HPDE6-E6E7 (cell line): ENCODE measurements around the gene CDK6.

Experiments used
- DNase-seq: peaks from one replicate; pipeline ENCODE4 v3.0.0; 2011; ENCODE audit warnings: missing footprints; ENCODE audit errors: extremely low spot score

The CDK6 gene

DNA sequence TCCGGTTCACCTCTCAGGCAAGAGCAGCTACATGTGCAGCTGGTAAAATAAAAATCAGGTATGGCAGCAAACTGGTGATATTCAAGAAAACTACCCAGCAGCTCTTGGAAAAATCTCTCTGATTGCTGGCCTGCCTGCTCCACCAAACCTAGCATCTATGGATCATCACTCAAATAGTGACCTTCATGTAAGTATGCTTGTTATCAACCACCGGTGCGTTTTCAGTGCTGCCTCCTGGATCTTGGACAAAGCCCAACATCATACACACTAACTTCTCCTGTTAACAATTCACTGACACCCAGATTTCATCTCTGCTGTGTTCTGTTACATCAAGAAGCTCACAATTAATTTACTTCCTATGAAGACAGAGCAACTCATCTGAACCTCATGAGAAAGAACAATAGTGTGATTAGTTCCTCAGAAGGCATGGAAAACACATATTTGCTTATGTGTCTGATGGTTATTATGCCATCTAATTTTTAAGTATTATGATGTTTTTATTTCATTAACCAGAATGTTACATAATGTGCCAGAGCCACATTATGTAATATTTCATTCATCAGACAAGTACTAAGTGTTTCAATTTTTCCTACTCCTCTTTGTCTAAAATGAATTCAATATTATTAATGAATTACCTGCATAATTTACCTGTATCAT is 8.8 kb downstream of the CDK6 start:
- no peak for DNase-seq

DNA sequence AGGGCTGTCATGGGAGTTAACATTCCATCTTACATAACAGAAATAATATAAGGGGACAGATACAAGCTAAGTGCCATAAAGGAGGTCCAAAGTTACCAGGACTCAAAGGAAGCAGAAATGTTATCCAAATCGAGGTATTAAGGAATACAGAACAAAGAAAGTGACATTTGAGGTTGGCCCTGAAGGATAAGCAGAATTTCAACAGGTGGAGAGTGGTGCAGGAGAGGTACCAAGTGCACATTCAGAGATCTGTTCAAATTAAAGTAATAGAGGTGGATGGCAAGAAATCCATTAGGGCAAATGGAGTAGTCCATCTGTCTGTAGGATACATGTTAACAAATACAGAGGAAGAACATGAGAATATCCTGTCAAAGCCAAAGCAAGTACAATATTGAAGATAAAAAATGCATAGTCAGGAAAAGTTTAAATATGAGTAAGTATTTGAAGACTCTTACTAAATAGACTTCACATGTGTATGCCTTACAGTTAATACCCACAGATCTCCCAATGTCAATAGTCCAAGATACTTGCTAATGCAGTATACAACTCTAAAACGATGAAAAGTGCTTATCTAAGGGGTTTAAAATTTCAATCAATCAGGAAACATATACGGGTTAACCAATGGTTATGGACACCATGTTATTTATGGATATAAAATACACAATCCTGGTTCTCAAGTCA is 10.0 kb downstream of the CDK6 start:
- no peak for DNase-seq

DNA sequence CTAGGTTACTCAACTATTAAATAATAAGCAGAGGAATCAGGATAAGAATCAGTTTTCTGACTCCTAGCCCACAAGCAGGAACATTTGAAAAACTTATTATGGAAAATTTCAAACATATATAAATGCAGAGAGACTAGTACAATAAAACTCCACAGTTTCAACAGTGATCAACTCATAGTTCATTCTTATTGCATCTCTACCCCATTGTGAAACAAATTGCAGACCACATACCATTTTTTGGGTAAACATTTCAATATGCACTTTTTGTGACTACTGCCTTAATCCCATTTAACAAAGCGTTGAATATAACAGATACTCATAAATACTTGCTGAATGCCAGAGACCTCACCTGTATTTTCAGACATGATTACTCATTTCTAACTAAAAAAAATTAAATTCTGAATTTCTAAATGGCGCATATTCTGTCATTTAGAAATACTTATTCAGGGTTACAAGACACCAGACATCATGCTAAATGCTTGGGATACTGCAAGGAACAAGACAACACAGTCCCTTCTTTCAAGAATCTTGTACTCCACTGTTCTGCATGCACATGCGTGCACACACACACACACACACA is 11.4 kb downstream of the CDK6 start:
- no peak for DNase-seq

DNA sequence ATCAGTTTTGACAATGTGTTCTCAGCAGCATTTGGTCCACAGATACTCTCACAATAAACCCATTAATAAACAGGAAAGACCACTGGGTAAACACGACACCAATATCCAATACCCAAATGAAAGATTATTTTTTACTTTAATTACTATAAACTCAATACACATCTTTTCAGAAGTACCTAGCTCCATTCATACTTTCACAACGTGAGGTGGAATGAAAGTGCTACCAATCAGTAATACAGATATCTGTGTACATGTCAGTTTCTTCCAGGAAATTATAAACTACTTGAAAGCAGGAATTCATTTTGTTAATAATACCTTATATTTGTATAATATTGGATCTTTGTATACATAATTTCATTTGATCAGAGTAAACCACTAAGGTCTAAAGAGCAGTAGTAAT is 11.9 kb downstream of the CDK6 start:
- DNase-seq = no peak

DNA sequence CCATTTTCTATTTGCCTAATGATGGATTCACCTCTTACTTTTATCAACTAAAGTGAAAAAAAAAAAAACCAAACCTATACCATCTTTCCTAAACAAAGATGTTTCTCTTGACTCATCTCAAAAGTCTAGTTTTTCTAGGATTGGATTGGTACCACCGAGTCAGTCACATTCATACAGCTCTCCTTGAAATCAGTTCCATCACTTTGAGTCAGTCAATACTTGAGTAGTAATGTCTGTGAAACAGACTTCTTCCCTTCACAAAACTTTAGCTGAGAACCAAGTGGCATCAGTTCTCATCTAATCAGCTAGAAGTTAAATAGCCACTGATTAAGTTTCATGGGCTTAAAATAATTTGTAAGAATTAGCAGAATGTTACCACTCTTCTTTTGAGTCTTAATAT is 13.3 kb downstream of the CDK6 start:
- no peak for DNase-seq

DNA sequence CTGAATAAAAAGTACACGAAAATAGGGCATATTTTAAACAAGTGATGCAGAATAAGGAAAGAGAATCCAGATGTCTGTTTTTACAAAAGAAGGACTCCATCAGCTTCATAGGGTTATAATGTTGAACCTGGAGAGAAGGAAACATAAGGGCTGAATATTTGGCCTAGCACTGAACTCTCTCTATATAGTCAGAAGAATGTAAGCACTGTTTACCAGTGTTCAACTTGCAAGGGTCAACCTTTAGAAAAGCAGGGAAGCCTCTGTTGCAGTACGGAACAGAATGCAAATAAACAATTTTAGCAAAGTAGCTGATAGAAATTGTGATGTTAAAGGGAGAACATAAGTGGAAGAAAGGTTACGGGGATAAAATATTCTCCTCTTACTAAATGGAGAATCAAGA is 16.2 kb downstream of the CDK6 start:
- DNase-seq = no peak

DNA sequence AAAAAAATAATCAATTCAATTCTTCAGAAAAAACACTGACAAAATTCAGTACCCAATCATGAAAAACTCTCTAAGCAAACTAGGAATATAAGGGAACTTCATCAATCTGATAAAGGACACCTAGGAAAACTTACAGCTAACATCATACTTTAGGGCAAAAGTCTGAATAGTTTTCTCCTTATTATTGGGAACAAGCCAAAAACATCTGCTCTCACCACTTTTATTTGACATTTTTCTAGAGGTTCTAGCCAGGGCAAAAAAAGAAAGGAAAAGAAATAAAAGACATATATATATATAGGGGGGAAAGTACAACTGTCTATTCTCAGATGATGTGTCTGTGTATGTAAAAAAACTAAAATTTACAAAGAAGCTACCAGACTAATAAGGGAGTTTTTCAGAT is 19.0 kb downstream of the CDK6 start:
- DNase-seq = no peak

DNA sequence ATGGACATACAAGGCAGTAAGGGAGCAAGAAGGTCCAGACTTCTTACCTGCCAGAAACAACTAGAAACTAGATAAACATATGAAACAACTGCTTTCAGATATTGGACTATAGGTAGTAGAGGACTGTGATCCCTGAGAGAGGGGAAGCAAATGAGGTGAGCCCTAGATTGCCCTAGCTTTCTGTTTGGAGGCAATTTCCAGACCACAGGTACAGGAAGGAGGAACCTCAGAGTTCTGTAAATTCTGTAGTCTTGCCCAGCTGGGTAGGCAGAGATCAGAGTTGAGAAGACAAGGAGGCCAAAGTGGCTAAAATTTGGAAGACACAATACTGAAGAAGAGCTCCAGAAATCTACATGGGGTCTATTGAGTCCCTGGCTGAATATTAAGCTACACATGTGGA is 21.0 kb downstream of the CDK6 start:
- no peak for DNase-seq

DNA sequence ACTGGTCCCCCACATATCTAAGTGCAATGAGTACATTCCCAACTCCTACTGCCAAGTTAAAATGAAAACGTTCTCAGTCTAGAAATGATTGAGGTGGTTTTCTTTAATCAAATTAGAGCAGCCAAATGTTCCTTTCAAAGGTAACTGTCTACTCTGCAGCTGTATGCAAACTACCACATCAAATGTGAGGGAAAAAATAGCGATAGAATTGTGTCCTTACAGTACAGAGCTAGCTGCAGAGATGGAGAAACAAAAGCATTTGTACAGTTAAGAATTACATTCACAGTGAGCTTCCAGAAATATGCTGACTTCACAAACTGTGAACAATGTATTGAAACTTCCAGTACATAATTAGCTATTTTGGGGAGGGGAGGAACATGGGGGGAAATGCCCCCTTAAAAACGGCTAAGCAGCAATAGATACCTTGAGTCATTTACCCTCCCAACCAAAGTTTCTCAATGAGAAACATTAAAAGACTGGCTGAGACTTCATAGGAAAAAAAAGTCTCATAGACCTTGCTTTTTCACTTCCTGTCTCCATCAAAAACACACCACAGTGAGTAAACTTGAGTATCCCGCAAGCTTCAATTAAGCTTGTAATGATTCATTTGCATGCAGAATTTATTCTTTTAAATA is 22.9 kb downstream of the CDK6 start:
- DNase-seq = no peak

DNA sequence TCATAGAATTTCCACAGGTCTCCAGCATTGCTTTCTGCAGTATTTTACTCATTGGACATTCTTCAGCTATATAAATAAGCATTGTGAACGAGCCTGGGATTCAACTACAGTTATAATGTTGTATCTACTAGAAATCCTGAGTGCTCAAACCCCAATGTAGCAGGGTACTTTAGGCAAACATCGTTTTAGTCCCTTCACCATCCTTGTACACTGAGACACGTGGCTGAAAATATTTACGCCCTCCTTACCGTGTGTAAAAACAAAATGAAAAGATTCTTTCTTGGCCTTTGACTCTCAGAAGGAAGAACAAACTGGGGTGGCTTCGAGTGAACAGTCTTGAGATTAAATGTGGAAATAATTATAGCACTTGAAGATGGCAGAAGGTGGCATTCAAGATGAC is 25.2 kb downstream of the CDK6 start:
- no peak for DNase-seq

DNA sequence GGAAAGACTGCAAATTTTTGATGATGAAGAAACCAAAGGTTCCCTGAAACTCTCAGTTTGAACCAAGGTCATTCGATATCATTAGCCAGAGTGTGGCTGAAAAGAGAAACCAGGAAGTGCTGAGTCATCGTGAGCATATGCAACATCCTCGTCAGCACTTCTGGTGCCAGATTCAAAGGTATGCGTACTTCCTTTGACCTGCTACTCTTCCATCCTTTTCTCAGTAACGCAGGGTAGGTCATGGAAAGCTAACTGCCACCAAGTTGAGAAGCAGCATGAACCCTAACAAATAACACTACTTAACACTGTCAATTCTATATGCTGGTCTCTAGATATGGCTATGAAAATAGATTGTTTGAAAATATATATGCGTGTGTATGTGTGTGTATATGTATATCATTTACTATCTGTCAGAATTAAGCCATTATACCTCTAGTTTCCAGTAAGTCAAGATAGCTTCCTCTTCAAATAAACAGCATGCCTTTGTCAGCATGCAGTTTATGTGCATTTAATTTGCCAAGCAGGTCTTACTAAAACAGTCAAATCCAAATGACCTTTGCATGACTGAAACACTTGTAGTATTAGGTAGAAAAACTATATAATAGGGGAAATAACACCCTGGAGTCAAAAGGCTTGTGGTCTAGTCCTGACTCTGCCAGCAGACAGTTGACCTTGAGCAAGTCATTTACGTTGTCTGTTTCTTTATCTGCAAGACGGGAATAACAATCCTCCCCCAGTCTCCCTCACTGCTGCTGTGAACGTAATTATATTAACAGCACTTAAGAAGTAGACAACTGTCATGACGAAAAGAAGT is 26.4 kb downstream of the CDK6 start:
- peak; percentile 70 for DNase-seq

DNA sequence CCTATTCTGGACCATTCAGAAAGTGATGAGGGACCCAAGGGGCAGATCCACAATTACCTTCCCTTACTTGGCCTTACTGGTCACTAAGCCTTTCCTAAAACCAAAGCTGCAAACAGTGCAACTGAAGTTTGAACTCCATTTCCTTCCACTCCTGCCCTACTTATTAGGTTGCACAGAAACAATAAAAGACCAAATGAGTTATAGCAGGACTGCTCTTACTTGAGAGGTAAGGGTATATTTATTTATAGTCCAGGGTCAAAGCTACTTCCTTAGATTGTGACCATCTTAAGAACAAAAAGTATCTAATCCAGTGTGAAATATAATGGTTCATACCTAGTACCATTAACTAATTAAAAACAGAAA is 27.0 kb downstream of the CDK6 start:
- no peak for DNase-seq

DNA sequence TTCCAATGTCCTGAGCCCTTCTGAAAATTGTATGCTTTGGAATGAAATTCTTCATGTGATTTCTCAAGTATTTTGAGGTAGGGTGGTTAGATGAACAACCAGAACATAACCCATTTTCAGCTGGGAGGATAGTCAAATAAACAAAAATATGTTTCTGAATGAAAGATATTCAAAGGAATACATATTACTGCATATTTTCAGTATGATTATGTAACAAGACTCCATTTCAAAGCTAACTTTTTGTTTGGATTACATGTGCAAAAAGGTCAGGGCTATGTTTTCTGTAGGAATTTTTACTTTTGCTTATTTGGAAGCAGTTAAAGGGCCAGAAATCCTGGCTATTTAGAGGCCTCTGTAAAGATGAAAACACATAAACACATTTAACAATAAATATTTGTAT is 27.7 kb downstream of the CDK6 start:
- DNase-seq = no peak

DNA sequence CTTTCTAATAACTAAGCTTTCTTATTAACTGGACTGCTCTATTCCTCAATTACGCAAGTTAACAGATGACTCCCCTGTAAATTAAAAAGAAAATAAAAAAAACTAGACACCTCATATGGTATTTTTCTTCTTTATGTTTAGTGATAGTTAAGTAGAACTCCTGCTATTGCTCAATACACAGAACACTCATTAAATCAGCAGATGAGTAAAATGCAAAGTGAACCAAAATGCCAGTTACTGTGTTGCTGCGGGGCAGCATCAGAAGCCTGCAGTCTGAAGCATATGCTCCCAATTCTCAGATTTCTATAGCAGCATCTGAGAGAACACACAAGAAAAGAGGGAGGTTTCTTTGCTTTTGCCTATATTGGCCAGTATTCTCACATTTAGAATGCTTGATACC is 28.4 kb downstream of the CDK6 start:
- DNase-seq = no peak

DNA sequence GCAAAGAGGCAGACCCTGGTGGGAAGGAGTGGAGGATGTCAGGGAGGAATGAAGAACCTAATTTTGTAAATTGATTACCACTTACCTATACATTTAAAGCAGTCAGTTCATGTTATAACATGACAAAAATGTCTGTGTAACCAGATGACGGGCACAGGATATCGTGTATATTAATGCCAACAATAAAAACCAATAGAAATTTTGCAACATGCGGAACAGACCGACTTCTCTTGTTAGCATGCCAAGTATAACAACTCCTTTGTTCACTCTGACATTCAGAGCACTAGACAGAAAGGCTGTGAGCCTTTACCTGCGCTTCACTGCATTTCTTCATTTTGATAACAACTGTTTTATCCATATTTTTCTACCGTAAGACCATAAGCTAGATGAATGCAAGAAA is 29.9 kb downstream of the CDK6 start:
- no peak for DNase-seq

DNA sequence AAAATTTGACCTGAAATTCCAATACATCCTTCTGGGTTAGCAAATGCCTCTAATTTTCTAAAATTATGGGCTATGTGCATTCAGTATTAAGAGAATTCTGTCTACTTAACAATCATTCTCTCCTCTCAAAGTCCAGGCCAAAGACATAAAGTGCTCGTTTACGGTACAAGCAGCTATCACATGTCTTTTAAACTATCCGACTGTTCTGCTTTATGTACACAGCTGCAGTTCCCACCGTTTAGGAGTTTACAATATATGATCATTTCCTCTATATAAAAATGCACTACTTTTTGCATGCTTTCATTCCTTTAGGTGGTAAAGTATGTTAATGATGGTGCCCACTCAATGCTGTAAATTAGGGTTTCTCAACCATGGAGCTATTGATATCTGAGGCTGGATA is 34.0 kb downstream of the CDK6 start:
- DNase-seq = no peak

DNA sequence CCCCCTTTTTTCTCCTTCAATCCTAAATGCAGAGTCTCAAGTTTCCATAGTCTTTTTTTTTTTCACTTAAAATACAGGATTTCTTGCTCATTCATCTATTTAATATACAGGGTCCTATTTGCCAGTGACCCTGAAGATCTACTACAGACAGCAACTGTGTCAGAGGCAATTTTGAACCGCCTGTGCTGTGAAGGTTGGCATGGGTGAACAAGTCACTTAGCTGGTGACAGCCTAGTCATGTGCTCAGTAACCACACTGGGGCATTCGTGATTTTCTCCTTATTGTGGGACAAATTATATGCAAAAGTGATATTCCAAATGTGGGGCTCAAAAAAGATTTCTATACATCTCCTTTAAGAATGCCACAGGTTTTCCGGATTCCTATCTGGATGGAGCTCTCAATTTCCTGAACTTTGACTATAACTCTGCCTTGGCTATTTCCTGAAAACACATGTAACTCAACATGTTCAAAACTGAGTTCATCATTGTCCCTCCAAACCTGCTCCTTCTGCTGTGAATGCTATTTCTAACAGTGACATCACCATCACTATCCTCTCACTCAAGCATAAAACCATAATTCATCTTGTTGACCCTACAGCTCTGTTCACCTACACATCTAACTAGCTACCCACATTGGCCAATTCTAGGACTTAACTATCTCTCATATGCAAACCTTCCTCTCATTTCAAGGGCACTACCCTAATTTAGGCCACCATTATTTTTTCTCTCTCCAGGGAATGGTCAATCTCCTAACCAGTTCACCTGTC is 36.7 kb downstream of the CDK6 start:
- DNase-seq = no peak

DNA sequence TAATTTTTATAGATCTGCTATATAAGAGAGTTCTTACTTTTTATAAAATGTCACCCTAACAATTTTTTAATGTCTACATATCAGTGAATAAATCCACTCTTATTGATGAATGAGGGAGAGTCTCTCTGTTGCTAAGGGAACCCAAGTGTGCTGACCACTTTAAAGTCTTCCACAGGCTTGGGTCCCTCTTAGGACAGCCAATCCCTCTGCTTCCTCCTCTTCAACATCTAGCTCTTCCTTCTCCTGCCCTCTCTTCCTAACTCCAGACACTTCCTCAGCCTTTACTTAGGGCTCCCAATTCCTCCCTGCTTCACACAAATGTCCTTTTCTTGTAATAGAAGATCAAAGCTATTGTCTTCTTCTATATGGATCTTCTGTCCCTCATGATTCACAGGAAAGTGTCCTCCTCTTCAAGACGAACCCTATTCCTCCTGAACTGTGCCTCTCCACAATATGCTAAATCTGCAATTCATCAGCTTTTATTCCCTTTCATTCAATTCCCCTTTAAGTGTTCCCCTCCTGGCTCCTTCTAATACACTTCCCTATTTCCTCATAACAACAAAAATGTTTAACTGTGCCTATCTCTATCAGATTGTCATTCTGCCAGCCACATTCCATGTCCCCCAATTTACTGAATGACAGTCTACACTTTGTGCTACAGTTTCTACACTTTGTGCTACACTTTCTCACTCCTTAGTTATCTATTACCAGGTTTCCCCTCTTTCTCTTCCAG is 37.7 kb downstream of the CDK6 start:
- DNase-seq = no peak

DNA sequence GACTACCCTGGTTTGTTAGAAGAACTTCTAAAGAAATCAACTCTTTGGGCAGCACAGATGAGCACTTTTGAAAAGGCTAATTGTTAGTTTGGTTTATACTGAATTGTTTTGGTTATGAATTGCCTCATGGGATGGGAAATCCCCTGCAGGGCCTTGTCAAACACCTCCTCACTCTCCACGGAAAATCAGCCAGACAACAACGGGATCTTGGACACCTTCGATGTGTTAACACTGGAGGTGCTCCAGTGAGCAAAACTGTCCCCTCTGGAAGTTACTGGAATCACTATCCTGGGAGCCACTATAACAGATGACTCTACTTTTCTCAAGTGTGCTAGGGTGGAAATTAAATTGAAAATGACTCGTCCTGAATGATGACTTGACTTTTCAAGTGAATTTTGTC is 38.7 kb downstream of the CDK6 start:
- DNase-seq = no peak

DNA sequence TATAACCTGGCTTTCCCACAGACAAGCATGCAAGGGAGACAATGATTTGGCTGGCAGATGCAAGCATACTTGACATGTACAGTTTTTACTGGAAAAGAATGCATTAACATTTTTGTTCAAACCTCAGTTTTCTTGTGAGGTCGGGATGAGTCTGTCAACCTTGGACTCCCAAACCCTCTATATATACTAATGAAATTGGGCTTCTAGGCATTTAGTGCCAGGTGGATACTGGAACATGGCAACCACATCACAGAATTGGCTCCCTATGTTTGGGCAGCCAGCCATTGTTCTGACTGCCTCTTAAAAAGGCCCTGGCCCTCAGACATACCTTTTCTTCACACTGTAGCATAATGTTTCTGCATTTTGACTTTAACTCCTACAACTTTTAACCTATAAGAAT is 39.1 kb downstream of the CDK6 start:
- no peak for DNase-seq

DNA sequence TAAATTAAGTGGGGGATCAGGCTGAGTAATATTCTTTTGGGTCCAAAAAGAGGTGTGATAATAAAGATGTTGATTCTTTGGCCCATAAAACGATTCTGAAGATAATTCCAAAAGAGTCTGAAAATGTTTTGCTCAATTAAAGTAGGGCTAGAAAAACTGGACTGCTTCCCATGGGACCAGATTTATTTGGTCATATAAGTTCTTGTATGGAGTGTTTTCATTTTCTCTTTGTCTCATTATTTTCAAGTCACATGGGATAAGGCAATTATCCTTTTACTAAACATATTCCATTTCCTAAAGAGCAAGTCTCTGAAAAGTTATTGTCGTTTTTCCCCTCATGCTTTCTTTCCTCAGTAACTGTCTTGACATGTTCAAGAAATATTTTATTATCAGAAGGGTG is 41.5 kb downstream of the CDK6 start:
- no peak for DNase-seq
